Measurements from ENCODE around the gene FAM184B. TPM values are rescaled to one million over a fixed set of nuclear protein-coding genes. Genes with fewer than 3 reads are reported as not detected.
A peak's percentile ranks its signal among the peaks of the same experiment; 100 is the strongest.

FAM184B gene
- total and polyA plus RNA-seq, 4 experiments from 2014 or later = not detected

- Mint-ChIP-seq H3K9me3 (peaks cover 0 to 10% (median 0%) of the 10 kb centered on the region in 8 donors), H3K27ac (peak overlapping the region in 1 of 7 donors; percentile 11), H3K36me3 (no peaks in the 10 kb centered on the region), H3K4me1 (peaks cover 2 to 8% (median 7%) of the 10 kb centered on the region in 4 donors), H3K4me3 (peak overlapping the region in 2 of 8 donors; percentile 15 to 60), H3K27me3 (peaks cover 3 to 7% of the 10 kb centered on the region in 2 donors)
- no peak for DNase-seq
- H3K27ac ChIP-seq (ENCODE audit: low read depth, low read length) = no peak overlapping the region
- intact Hi-C loops (cut with micrococcal nuclease) = no loop called here
- no peaks in the 10 kb centered on the region for H3K4me1 ChIP-seq (ENCODE audit: insufficient read depth, low read length)
- CTCF ChIA-PET (ENCODE audit: partially characterized antibody) = no interaction called here
- H3K36me3 ChIP-seq (ENCODE audit: insufficient read depth, low read length) = no peaks in the 10 kb centered on the region
- H3K9me3 ChIP-seq (ENCODE audit: control insufficient read depth in 1 of 2, low read length in 2 of 2) = no peaks in the 10 kb centered on the region
- no peak overlapping the region for H3K4me3 ChIP-seq (ENCODE audit: low read length in 2 of 2)
- H3K27me3 ChIP-seq (ENCODE audit: insufficient read depth, low read length) = no peaks in the 10 kb centered on the region
- POLR2A ChIA-PET (ENCODE audit: partially characterized antibody) = no interaction called here
Measured at GRCh38 chr4:17765514-17766286, 15.7 kb downstream of the FAM184B start.

- Mint-ChIP-seq H3K36me3 (no peaks in the 10 kb centered on the region), H3K4me3 (no peak overlapping the region), H3K27me3 (peaks cover 0 to 9% of the 10 kb centered on the region in 2 donors), H3K9me3 (peaks cover 0 to 10% (median 0%) of the 10 kb centered on the region in 8 donors), H3K27ac (no peak overlapping the region), H3K4me1 (peaks cover 2 to 8% (median 7%) of the 10 kb centered on the region in 4 donors)
- Histone ChIP-seq H3K4me3 (ENCODE audit: low read length in 2 of 2) (no peak overlapping the region), H3K36me3 (ENCODE audit: insufficient read depth, low read length) (no peaks in the 10 kb centered on the region), H3K4me1 (ENCODE audit: insufficient read depth, low read length) (no peaks in the 10 kb centered on the region), H3K27ac (ENCODE audit: low read depth, low read length) (no peak overlapping the region), H3K27me3 (ENCODE audit: insufficient read depth, low read length) (no peaks in the 10 kb centered on the region), H3K9me3 (ENCODE audit: control insufficient read depth in 1 of 2, low read length in 2 of 2) (no peaks in the 10 kb centered on the region)
- ChIA-PET CTCF (ENCODE audit: partially characterized antibody) (no interaction called here), POLR2A (ENCODE audit: partially characterized antibody) (no interaction called here)
- DNase-seq = no peak
- intact Hi-C loops (cut with micrococcal nuclease) = no loop called here
Measured at GRCh38 chr4:17763931-17764330, 17.5 kb downstream of the FAM184B start.

GRCh38 chr4:17763416-17763815, 18.0 kb downstream of the FAM184B start:
- no peak overlapping the region for H3K4me3 ChIP-seq (ENCODE audit: low read length in 2 of 2)
- POLR2A ChIA-PET (ENCODE audit: partially characterized antibody) = no interaction called here
- intact Hi-C loops (cut with micrococcal nuclease) = no loop called here
- DNase-seq = no peak
- no peaks in the 10 kb centered on the region for H3K27me3 ChIP-seq (ENCODE audit: insufficient read depth, low read length)
- peaks cover 0 to 9% of the 10 kb centered on the region in 2 donors for H3K27me3 Mint-ChIP-seq
- H3K27ac Mint-ChIP-seq = no peak overlapping the region
- H3K4me3 Mint-ChIP-seq = no peak overlapping the region
- peaks cover 2 to 8% (median 7%) of the 10 kb centered on the region in 4 donors for H3K4me1 Mint-ChIP-seq
- no peaks in the 10 kb centered on the region for H3K9me3 ChIP-seq (ENCODE audit: control insufficient read depth in 1 of 2, low read length in 2 of 2)
- CTCF ChIA-PET (ENCODE audit: partially characterized antibody) = no interaction called here
- no peaks in the 10 kb centered on the region for H3K36me3 ChIP-seq (ENCODE audit: insufficient read depth, low read length)
- no peak overlapping the region for H3K27ac ChIP-seq (ENCODE audit: low read depth, low read length)
- peaks cover 0 to 10% (median 0%) of the 10 kb centered on the region in 8 donors for H3K9me3 Mint-ChIP-seq
- no peaks in the 10 kb centered on the region for H3K4me1 ChIP-seq (ENCODE audit: insufficient read depth, low read length)
- no peaks in the 10 kb centered on the region for H3K36me3 Mint-ChIP-seq

GRCh38 chr4:17762726-17763125, 18.7 kb downstream of the FAM184B start:
- Histone ChIP-seq H3K9me3 (ENCODE audit: control insufficient read depth in 1 of 2, low read length in 2 of 2) (no peaks in the 10 kb centered on the region), H3K4me3 (ENCODE audit: low read length in 2 of 2) (no peak overlapping the region), H3K27me3 (ENCODE audit: insufficient read depth, low read length) (no peaks in the 10 kb centered on the region), H3K27ac (ENCODE audit: low read depth, low read length) (no peak overlapping the region), H3K4me1 (ENCODE audit: insufficient read depth, low read length) (no peaks in the 10 kb centered on the region), H3K36me3 (ENCODE audit: insufficient read depth, low read length) (no peaks in the 10 kb centered on the region)
- Mint-ChIP-seq H3K9me3 (peaks cover 0 to 10% (median 0%) of the 10 kb centered on the region in 8 donors), H3K27ac (no peak overlapping the region), H3K4me1 (peaks cover 2 to 8% (median 7%) of the 10 kb centered on the region in 4 donors), H3K27me3 (peaks cover 0 to 9% of the 10 kb centered on the region in 2 donors), H3K4me3 (no peak overlapping the region), H3K36me3 (no peaks in the 10 kb centered on the region)
- intact Hi-C loops (cut with micrococcal nuclease) = no loop called here
- DNase-seq = no peak
- ChIA-PET POLR2A (ENCODE audit: partially characterized antibody) (no interaction called here), CTCF (ENCODE audit: partially characterized antibody) (no interaction called here)

- ChIA-PET POLR2A (ENCODE audit: partially characterized antibody) (no interaction called here), CTCF (ENCODE audit: partially characterized antibody) (no interaction called here)
- no peak for DNase-seq
Measured at GRCh38 chr4:17761062-17761461, 20.4 kb downstream of the FAM184B start.

GRCh38 chr4:17760626-17761025, 20.8 kb downstream of the FAM184B start:
- ChIA-PET POLR2A (ENCODE audit: partially characterized antibody) (no interaction called here), CTCF (ENCODE audit: partially characterized antibody) (no interaction called here)
- H3K27me3 Mint-ChIP-seq = peaks cover 2 to 8% of the 10 kb centered on the region in 2 donors
- no peaks in the 10 kb centered on the region for H3K36me3 Mint-ChIP-seq
- Histone ChIP-seq H3K9me3 (ENCODE audit: control insufficient read depth in 1 of 2, low read length in 2 of 2) (no peaks in the 10 kb centered on the region), H3K4me1 (ENCODE audit: insufficient read depth, low read length) (no peaks in the 10 kb centered on the region), H3K27me3 (ENCODE audit: insufficient read depth, low read length) (no peaks in the 10 kb centered on the region), H3K4me3 (ENCODE audit: low read length in 2 of 2) (no peak overlapping the region), H3K36me3 (ENCODE audit: insufficient read depth, low read length) (no peaks in the 10 kb centered on the region), H3K27ac (ENCODE audit: low read depth, low read length) (no peak overlapping the region)
- H3K4me3 Mint-ChIP-seq = no peak overlapping the region
- peaks cover under 1 to 3% (median 2%) of the 10 kb centered on the region in 4 donors for H3K4me1 Mint-ChIP-seq
- intact Hi-C loops (cut with micrococcal nuclease) = no loop called here
- H3K9me3 Mint-ChIP-seq = peaks cover 0 to under 1% (median 0%) of the 10 kb centered on the region in 8 donors
- no peak for DNase-seq
- no peak overlapping the region for H3K27ac Mint-ChIP-seq

More at GRCh38 chr4:17761062-17761461, 20.4 kb downstream of the FAM184B start:
- Mint-ChIP-seq H3K4me3 (no peak overlapping the region), H3K27me3 (peaks cover 0 to 9% of the 10 kb centered on the region in 2 donors), H3K36me3 (no peaks in the 10 kb centered on the region), H3K27ac (no peak overlapping the region), H3K9me3 (peaks cover 0 to 5% (median 0%) of the 10 kb centered on the region in 8 donors), H3K4me1 (peaks cover 2 to 7% (median 6%) of the 10 kb centered on the region in 4 donors)
- Histone ChIP-seq H3K27me3 (ENCODE audit: insufficient read depth, low read length) (no peaks in the 10 kb centered on the region), H3K4me1 (ENCODE audit: insufficient read depth, low read length) (no peaks in the 10 kb centered on the region), H3K27ac (ENCODE audit: low read depth, low read length) (no peak overlapping the region), H3K9me3 (ENCODE audit: control insufficient read depth in 1 of 2, low read length in 2 of 2) (no peaks in the 10 kb centered on the region), H3K4me3 (ENCODE audit: low read length in 2 of 2) (no peak overlapping the region), H3K36me3 (ENCODE audit: insufficient read depth, low read length) (no peaks in the 10 kb centered on the region)
- intact Hi-C loops (cut with micrococcal nuclease) = no loop called here

- Histone ChIP-seq H3K4me3 (ENCODE audit: low read length in 2 of 2) (no peak overlapping the region), H3K36me3 (ENCODE audit: insufficient read depth, low read length) (no peaks in the 10 kb centered on the region), H3K4me1 (ENCODE audit: insufficient read depth, low read length) (no peaks in the 10 kb centered on the region), H3K9me3 (ENCODE audit: control insufficient read depth in 1 of 2, low read length in 2 of 2) (no peaks in the 10 kb centered on the region), H3K27ac (ENCODE audit: low read depth, low read length) (no peak overlapping the region), H3K27me3 (ENCODE audit: insufficient read depth, low read length) (no peaks in the 10 kb centered on the region)
- H3K4me3 Mint-ChIP-seq = no peak overlapping the region
- intact Hi-C loops (cut with micrococcal nuclease) = no loop called here
- H3K4me1 Mint-ChIP-seq = no peaks in the 10 kb centered on the region
- POLR2A ChIA-PET (ENCODE audit: partially characterized antibody) = no interaction called here
- H3K36me3 Mint-ChIP-seq = no peaks in the 10 kb centered on the region
- DNase-seq = no peak
- peaks cover 4 to 11% of the 10 kb centered on the region in 2 donors for H3K27me3 Mint-ChIP-seq
- H3K27ac Mint-ChIP-seq = no peak overlapping the region
- no peaks in the 10 kb centered on the region for H3K9me3 Mint-ChIP-seq
- CTCF ChIA-PET (ENCODE audit: partially characterized antibody) = no interaction called here
Measured at GRCh38 chr4:17758485-17758884, 22.9 kb downstream of the FAM184B start.
